Muscle of arm (tissue), 12 donors: Measurements from ENCODE around the gene TCHH. TPM values are rescaled to one million over a fixed set of nuclear protein-coding genes. Genes with fewer than 3 reads are reported as not detected.

Experiments
- DNase-seq: peaks from one replicate; pipeline ENCODE4 v3.0.0-alpha.2; 2013
- polyA plus RNA-seq, 12 donors: library from polyadenylated mRNA; unstranded; fragments of 120-200 nt; gene quantifications; one replicate each; pipeline ENCODE4 v1.2.1, GENCODE V29; 2013; ENCODE audit not compliant: insufficient read length in 12 of 12

TCHH gene
- polyA plus RNA-seq, 12 donors = 0.04 to 0.14 (median 0.06) TPM; not detected in 6

- no peak for DNase-seq
These were observed 53.3 kb downstream of the TCHH start for GRCh38 chr1:152061952-152062351.

Other genes starting within 250 kb of the TCHH start
- 10 to 100 TPM in 11 of 12 donors, not detected in 1; 11.6 to 24.9 (median 16.5) TPM for gene THEM4, start 205.9 kb downstream of the TCHH start, polyA plus RNA-seq
- 100 to 1,000 TPM in 11 of 12 donors, not detected in 1; 174 to 624 (median 240) TPM for gene S100A10, start 121.6 kb downstream of the TCHH start, polyA plus RNA-seq
- gene S100A11, start 78.4 kb downstream of the TCHH start, polyA plus RNA-seq = 100 to 1,000 TPM in 11 of 12 donors, not detected in 1; 136 to 469 (median 213) TPM
- gene TCHHL1, start 26.4 kb downstream of the TCHH start, polyA plus RNA-seq = not detected
- not detected for gene RPTN, start 43.8 kb upstream of the TCHH start, polyA plus RNA-seq
- under 1 TPM in 9 of 12 donors, not detected in 3; 0.05 to 0.95 (median 0.16) TPM for gene HRNR, start 108.7 kb upstream of the TCHH start, polyA plus RNA-seq
- gene FLG, start 209.8 kb upstream of the TCHH start, polyA plus RNA-seq = under 1 TPM in 10 of 12 donors, not detected in 2; 0.06 to 0.77 (median 0.35) TPM
- under 1 TPM in 8 of 12 donors, not detected in 4; 0.03 to 0.17 (median 0.05) TPM for gene FLG2, start 244.6 kb upstream of the TCHH start, polyA plus RNA-seq